Endometrium (tissue), 2 donors: ENCODE data around the gene PCDH10.
A peak's percentile ranks its signal among the peaks of the same experiment; 100 is the strongest.
"Not testable (repeated sequence)": the region's sequence is repeated elsewhere in the genome, so short reads cannot be mapped to it uniquely, and the experiment has no call there.

Source experiments
- FAIRE-seq: peaks from 2 replicates; lab custom pipeline; 2012; peaks lifted over from hg19 to GRCh38; lab: Jason Lieb, UNC
- donor health status: control.
- donor health status: control.

PCDH10 gene

GRCh38 chr4:133150486-133151340 is 1.6 kb downstream of the PCDH10 start:
- FAIRE-seq: no peak

GRCh38 chr4:133151341-133151690 is 2.2 kb downstream of the PCDH10 start:
- no peak for FAIRE-seq

- no peak for FAIRE-seq
These were observed 2.7 kb downstream of the PCDH10 start for GRCh38 chr4:133151691-133152329.

- FAIRE-seq: no peak
These were observed 3.3 kb downstream of the PCDH10 start for GRCh38 chr4:133152330-133152821.

GRCh38 chr4:133152831-133153481 is 3.9 kb downstream of the PCDH10 start:
- FAIRE-seq: no peak

- peak; percentile 84 for FAIRE-seq
These were observed 5.6 kb downstream of the PCDH10 start for GRCh38 chr4:133154725-133155124.

- no peak for FAIRE-seq
These were observed 7.0 kb downstream of the PCDH10 start for GRCh38 chr4:133156096-133156495.

- no peak for FAIRE-seq
These were observed 7.5 kb downstream of the PCDH10 start for GRCh38 chr4:133156556-133156955.

GRCh38 chr4:133157460-133158160 is 8.5 kb downstream of the PCDH10 start:
- FAIRE-seq: no peak

- FAIRE-seq: no peak
These were observed 11.8 kb downstream of the PCDH10 start for GRCh38 chr4:133160853-133161252.

- peak; percentile 8 for FAIRE-seq
These were observed 12.6 kb downstream of the PCDH10 start for GRCh38 chr4:133161570-133162295.

GRCh38 chr4:133162941-133163340 is 13.8 kb downstream of the PCDH10 start:
- no peak for FAIRE-seq

GRCh38 chr4:133178956-133179355 is 29.9 kb downstream of the PCDH10 start:
- no peak for FAIRE-seq

GRCh38 chr4:133186210-133186609 is 37.1 kb downstream of the PCDH10 start:
- FAIRE-seq: no peak

- no peak for FAIRE-seq
These were observed 37.8 kb downstream of the PCDH10 start for GRCh38 chr4:133186845-133187244.

- FAIRE-seq: no peak
These were observed 39.5 kb downstream of the PCDH10 start for GRCh38 chr4:133188433-133189146.

GRCh38 chr4:133189147-133189517 is 40.0 kb downstream of the PCDH10 start:
- FAIRE-seq: no peak

GRCh38 chr4:133190098-133190497 is 41.0 kb downstream of the PCDH10 start:
- FAIRE-seq: no peak

- no peak for FAIRE-seq
These were observed 59.7 kb downstream of the PCDH10 start for GRCh38 chr4:133208694-133209285.

- no peak for FAIRE-seq
These were observed 84.8 kb downstream of the PCDH10 start for GRCh38 chr4:133233922-133234321.

GRCh38 chr4:133240451-133240850 is 91.4 kb downstream of the PCDH10 start:
- not testable (repeated sequence) for FAIRE-seq
